HG02938 (cell line): Measurements from ENCODE around the gene DCAF15.
"Not testable (repeated sequence)": the region's sequence is repeated elsewhere in the genome, so short reads cannot be mapped to it uniquely, and the experiment has no call there.

ENCODE experiments used
- ATAC-seq: cut with Tn5 transposase; IDR thresholded peaks from one replicate; pipeline ENCODE4 v1.9.1; 2021; ENCODE audit warnings: mild to moderate bottlenecking, moderate library complexity; ENCODE audit not compliant: unreplicated experiment

Gene DCAF15

GRCh38 chr19:13959141-13959961 lies 7.0 kb downstream of the DCAF15 start:
- ATAC-seq, result no peak

GRCh38 chr19:13959962-13960862 lies 7.9 kb downstream of the DCAF15 start:
- ATAC-seq, result no peak

DNA sequence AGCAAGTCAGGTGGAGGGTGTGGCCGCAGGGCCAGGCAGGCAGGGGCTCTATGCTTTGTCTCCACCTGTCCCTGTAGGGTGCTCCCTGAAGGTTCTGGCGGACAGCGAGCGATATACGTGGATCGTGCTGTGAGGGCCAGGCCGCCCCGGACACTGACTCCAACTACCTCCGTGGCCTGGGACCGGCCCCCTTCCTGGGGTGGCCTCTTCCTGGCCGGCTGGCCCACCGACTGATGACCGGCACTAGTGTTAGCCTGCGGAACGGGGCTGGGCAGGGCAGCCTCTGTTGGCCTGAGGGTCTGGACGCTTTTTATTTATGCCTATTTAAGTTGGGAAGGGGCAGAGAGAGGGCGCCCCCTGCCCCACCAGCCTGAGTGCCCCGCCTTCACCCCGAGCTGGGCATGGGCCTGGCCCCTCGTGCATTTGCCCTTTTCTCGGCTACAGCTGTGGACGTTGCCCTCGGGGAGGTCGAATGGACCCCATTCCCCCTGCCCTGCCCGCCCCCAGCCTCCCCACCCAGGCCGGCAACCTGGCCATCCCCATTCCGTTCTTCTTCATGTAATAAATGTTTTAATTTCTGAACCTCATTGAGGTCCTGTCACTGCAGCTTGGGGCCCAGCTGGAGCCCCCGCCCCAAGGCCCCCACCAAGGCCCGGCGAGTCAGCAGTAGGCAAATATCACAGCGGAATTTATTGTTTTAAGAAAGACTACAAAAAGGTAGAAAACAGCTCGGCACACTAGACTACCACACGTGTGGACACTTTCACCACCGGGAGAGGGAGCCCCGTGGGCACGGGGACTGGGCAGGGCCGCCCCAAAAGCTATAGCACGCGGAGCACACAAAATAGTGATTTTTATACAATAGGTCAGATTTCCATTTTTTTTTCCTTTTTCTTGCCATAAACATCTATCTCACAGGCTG lies 8.8 kb downstream of the DCAF15 start:
- no peak for ATAC-seq

GRCh38 chr19:13961826-13962698 lies 9.8 kb downstream of the DCAF15 start:
- ATAC-seq, result no peak

- no peak for ATAC-seq
These were observed 10.6 kb downstream of the DCAF15 start for GRCh38 chr19:13962699-13963602.

DNA sequence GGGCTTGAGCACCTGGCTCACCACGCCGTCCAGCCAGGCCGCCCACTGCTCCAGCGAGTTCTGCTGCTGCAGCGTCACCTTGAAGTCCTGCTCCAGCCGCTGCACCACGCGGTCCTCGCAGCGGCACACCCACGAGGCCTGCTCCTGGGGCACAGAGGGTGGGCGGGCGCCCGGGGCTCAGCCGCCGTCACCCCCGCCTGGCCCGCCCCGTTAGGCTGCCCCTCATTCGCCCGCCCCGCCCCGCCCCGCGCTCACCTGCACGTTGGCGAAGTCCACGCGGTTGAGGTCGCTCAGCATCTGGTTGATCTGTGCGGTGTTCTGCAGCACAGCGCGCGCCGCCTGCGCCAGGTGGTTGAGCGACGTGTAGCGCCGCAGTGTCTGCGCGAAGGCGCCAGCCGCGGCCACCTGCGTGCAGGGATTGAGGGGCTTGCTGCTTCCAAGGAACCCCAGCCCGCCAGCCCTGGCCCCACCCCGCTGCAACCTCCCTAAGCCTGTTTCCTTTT lies 11.3 kb downstream of the DCAF15 start:
- ATAC-seq, result no peak

DNA sequence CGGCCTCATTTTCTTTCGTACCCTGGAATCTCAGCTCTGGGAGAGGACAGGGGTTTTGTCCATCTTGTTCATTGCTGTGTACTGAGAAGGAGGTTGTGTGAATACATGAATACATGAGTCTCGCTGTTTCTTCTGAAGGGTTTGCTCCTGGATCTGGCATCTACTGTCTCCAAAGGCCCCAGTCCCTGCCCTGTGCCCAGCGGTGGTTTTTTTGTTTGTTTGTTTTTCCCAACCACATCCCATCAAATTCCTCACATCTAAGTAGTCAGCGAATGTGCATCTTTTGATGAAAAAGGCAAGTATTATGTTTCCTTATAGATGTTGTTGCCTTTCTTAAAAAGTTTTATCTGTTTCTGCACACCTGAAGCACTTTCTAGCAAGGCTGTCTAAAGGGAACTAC lies 12.5 kb downstream of the DCAF15 start:
- no peak for ATAC-seq

GRCh38 chr19:13965377-13965896 lies 13.1 kb downstream of the DCAF15 start:
- ATAC-seq, result no peak

DNA sequence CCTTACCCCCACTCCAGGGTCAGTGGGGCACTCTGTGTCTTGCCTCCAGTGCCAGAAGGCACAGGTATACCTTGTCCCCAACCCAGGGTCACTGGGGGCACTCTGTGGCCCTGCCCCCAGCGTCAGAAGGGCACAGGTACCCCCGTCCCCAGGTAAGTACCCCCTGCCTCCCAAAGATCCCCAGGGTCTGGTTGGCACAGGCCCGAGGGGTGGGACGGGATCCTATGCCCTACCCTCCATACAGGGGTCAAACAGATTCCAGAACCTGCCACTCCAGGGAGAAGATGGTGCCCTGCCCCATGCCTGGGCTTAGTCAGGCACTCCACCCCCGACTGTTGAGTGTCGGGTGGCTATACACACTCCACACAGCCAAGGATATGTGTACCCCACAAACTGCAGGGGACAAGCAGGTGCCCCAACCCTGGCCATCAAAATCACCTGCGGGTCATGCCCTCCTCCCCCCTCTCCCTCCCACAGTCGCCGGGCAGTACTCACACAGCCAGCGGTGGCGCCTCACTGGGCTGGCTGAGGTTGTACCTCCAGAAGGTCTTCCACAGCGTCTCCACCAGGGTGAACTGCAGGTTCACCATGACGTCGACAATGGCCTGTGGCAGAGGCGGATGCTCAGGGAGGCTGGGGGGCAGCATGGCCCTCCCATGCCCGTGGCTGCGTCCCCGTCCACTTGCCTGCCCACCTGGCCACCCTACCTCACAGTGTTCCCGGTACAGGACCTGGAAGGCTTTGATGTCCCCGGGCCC lies 13.8 kb downstream of the DCAF15 start:
- no peak for ATAC-seq

DNA sequence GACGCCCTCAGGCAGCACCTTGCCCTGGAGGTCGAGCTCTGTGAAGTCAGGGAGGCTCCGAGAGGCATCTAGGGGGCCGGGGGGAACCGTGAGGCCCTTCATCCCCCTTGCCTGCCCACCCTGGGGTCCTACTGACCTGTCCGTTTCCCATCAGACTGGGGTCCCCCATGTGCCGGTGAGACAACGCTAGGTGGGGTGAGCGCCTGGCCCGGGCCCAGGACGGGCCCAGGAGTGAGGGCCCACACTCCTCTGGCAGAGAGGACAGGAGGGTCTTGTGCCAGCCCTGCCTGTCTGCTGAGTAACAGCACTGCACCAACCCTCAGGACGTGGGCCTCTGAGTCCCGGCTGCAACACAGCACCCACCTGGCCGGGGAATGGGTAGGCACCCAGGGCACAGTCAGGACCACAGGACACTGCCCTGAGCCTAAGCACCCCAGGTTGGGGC lies 14.4 kb downstream of the DCAF15 start:
- no peak for ATAC-seq

GRCh38 chr19:13967206-13967605 lies 14.9 kb downstream of the DCAF15 start:
- ATAC-seq, result not testable (repeated sequence)

GRCh38 chr19:13968383-13968935 lies 16.1 kb downstream of the DCAF15 start:
- no peak for ATAC-seq

GRCh38 chr19:13968999-13969398 lies 16.7 kb downstream of the DCAF15 start:
- no peak for ATAC-seq

GRCh38 chr19:13969897-13970296 lies 17.6 kb downstream of the DCAF15 start:
- ATAC-seq, result no peak

DNA sequence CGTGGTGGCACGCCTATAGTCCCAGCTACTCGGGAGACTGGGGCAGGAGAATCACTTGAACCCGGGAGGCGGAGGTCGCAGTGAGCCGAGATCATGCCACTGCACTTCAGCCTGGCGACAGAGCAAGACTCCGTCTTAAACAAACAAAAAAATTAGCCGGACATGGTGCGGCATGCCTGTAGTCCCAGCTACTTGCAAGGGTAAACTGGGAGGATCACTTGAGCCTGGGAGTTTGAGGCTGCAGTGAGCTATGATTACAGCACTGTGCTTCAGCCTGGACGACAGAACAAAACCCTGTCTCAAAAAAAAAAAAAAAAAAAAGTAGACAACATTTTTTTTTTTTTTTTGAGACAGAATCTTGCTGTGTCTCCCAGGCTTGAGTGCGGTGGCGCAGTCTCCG lies 19.6 kb downstream of the DCAF15 start:
- not testable (repeated sequence) for ATAC-seq

DNA sequence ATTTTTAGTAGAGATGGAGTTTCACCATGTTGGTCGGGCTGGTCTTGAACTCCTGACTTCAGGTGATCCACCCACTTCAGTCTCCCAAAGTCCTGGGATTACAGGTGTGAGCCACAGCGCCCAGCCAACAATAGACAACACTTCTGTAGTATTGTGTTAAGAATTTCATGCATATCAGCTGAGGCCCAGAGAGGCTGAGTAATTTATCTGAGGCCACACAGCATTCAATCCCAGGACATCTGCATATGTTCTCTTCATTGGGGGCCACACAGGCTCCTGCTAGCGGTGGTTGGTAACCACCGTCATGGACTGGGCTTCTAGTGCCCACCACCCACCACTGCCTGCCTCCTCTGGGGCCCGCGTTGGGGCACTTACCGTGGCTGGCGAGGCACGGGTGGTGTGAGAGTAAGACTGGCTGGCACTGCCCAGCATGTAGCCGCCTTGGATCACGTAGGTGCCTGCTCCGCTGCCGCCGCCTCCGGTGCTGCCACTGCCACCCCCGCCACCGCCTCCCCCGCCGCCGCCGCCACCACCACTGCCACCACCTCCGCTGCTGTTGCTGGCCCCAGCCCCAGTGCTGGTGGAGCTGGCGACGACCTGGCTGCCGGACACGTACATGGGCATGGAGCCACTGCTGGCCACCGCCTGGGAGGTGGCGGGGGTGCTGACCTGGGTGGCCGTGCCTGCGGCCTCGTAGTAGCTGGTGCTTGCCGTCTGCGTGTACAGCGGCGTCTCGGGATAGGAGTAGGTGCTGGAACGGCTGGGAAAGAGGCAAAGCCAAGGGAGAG lies 20.3 kb downstream of the DCAF15 start:
- ATAC-seq, result no peak
